NCI-H82 (cell line): ENCODE measurements around the gene A2M.

Experiments used
- DNase-seq: peaks from one replicate; lab custom pipeline; 2025; lab: John Stamatoyannopoulos, UW

The A2M gene

GRCh38 chr12:9122091-9122609 lies 6.4 kb upstream of the A2M start:
- no peak for DNase-seq

DNA sequence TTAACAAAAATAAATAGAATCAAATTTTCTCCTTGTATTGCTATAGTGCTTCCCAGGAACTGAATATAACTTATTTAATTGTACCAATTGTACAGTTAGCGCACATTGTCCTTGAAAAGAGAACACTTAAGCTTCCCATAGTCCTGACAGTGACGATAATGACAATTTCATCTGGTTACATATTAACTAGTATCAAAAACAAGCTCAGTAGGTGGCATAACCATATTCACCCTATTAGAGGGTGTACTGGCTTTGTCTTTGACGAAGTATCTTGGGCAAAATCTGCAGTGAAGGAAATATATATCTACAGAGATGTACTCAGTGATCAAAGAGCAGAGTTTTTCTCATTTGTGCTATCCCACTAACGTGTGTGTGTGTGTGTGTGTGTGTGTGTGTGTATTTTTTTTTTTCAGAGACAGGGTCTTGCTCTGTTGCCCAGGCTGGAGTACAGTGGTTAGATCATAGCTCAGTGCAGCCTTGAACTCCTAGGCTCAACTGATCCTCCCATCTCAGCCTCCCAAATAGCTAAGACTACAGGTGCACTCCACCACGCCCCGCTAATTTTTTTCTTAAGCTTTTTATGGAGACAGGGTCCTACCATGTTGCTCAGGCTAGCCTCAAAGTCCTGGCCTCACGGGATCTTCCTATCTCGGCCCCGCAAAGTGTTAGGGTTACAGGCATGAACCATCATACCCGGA lies 4.9 kb upstream of the A2M start:
- no peak for DNase-seq

DNA sequence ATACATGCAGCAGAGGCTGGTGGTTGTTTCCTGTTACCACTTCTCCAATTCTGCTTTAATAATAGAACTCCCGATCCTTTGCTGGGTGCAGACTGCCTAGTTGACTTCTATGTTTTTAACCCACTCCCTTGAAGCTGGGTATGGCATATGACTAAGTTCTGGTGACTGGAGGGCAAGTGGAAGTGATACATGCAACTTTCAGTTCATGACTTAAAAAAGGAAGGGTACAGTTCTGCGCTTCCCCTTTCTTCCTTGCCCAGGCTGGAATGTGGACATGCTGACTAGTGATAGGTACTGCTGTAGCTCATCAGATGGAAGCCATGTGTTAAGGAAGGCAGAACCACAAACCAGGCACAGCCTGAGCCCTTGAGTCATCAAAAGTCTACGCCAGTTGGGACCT lies 2.4 kb upstream of the A2M start:
- DNase-seq = no peak

GRCh38 chr12:9114946-9115345 lies 773 bp downstream of the A2M start:
- no peak for DNase-seq

DNA sequence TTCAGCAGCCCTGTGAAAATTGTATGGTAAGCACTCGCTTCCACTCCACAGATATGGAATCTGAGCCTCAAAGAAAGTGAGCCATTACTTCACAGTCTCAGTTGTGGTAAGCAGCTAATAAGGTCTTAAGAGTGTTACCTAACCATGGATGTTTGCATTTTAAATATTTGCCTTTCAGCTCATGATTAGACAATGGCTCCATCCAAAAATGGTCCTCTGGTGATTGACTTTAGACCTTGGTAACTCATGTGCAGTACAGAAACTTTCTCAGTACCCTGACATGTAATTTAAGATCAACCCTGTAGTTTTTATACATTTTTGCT lies 1.8 kb downstream of the A2M start:
- no peak for DNase-seq

DNA sequence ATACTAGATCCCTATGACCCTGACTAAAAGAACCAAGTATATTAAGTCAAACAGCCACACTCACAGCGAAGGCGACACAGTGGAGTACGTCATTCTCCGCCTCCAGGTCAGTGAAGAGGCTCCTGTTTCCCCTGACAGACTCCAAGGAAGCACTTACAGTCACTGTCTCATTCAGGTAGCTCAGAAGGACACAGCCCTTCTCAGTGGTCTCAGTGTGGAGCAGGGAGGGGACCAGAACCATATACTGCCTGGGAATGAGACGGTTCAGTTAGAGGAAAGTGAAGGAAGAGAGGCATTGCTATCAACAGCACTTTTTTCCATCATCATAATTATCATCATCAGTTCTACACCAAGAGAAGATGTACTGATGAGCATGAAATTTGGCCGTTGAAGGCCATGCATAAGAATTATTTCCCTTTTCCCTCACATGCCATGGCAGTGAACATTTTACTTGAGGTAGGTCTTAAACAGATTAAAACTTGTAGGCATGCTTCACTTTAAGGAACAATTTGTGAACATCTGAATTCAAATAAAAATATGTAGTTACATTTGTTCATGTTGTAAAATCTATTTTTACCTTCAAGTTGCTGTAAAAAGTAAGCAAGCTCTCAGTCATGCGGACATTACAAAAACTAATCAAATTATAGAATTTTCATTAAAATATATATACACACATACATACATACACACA lies 2.3 kb downstream of the A2M start:
- no peak for DNase-seq

GRCh38 chr12:9112076-9112853 lies 3.5 kb downstream of the A2M start:
- DNase-seq = no peak

DNA sequence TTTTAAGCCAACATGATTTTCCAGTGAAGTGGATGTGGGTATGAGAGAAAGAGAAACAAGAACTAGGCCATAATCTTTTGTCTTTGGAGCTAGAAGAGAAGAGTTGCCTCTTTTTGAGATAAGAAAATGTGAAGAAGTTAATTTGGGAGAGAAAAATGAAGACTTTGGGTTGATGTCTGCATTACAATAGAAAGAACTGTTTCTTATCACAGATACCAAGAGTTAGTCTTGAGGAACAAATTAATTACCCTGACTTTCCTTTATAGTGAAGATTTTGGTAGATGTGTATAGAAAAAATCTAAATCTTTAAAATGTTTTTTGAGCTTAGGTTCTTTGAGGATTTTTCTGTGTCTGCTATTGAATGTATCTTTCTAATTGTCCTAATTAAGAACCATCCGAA lies 4.2 kb downstream of the A2M start:
- no peak for DNase-seq

- DNase-seq = no peak
Observed at GRCh38 chr12:9109737-9110491, 5.8 kb downstream of the A2M start.

DNA sequence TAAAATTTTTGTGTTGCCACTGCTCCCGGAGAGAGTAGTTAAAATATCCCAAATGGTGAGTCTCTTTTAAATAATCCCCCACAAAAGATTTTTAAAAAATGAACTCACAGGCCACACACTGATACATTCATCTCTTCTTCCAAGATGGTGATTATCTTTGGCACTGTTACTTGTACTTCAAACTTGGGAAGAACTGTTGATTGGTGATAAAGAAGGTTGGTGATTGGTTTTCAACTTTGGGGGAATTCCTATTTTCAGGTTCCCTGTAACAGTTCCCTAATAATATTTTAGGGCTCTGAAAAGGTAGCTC lies 6.6 kb downstream of the A2M start:
- no peak for DNase-seq

GRCh38 chr12:9108504-9109212 lies 7.1 kb downstream of the A2M start:
- no peak for DNase-seq

DNA sequence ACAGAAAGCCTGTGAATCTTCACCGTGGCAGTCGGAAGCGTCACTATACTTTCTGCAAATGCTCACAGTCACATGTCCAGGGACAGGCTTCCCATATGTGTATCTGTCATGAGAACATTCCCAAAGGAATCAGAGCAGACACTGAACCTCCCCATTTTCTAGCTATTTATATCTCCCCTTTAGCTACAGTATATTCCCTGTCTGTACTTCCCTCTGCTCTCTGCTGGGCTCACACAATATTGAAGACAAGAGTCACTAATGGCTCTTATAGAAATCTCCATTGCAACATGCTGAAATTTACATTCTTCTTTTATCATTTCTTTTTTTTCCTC lies 8.2 kb downstream of the A2M start:
- DNase-seq = no peak

DNA sequence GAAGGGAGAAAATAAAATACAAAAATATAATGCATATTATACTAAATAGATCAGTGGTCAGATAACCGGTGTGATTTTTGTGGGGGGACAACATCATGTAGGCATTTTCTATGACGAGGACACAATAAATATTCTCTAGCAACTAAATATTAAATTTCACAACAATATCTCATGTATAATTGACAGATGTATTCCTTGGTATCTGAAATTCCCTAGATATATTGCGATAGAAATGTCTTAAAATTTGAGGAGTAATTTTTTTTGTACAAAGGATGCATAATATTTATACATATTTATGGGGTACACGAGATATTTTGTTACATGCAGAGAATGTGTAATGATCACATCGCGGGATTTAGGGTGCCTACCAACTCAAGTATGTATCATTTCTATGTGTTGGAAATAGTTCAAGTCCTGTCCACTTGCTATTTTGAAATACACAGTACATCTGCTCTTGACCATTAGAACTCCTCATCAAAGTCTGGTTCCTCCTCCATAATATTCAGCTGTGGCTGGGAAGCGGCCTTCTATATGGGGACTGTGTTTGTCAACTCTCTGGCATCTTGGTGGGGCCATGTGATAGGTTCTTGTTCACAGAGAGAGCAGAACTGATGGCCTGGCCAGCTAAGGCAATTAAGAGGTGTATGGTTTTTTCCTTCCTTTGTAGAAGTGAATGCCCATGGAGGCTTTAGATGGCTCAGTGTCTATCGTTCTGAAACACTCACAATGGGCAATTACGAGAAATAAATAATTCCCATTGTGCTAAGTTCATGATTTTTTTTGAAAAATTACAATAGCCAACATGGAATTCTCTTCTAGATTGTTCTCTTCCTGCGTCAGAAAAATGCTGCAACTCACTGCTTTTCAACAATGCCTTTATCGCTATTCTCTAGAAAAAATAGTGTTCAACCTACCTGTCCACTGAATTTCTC lies 8.8 kb downstream of the A2M start:
- DNase-seq = no peak

GRCh38 chr12:9106067-9106466 lies 9.7 kb downstream of the A2M start:
- no peak for DNase-seq

DNA sequence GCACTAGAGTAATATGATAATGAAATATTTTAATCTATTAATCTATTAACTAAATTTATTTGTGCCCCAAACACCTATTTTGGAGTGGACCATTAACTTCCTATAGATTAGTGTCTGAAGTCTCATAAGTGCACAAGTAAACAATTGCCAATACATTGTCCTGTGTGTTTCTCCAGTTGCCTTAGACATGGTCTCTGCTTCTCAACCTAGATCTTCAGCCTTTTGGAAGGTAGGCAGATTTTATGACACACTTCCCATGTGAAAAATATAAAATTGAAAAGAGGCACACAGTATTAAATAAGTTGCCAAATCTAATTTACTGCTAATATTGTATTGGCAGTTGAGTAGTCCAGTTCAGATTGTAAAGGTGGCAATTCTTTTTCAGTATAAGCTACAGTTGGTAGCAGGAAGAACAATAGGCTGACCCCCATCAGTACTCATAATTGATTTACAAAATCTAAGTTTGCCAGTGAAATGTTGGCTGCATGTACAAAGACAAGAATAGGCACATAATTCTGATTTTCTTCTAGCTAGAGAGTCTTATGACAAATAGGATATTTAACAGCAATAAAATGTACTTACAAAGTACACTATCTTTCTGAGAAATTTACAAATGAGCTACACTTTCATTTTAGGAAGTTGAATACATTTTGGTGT lies 10.8 kb downstream of the A2M start:
- DNase-seq = no peak

GRCh38 chr12:9104087-9104486 lies 11.6 kb downstream of the A2M start:
- DNase-seq = no peak

- no peak for DNase-seq
Observed at GRCh38 chr12:9103050-9103849, 12.5 kb downstream of the A2M start.

GRCh38 chr12:9101018-9101687 lies 14.6 kb downstream of the A2M start:
- DNase-seq = no peak
